Chondrocyte (in vitro differentiated cells): ENCODE data around the gene PRRX1. TPM values are rescaled to one million over a fixed set of nuclear protein-coding genes. Genes with fewer than 3 reads are reported as not detected.

ENCODE experiments used
- DNase-seq: peaks from one replicate; pipeline ENCODE4 v3.0.0; 2021; ENCODE audit warnings: mixed read lengths, low spot score
- H3K27ac Mint-ChIP-seq: one replicate; pipeline ENCODE4 v1.8.0; 2021; ENCODE audit warnings: mild to moderate bottlenecking, moderate library complexity, mixed read lengths; ENCODE audit not compliant: unreplicated experiment
- H3K27me3 Mint-ChIP-seq: 2 replicates; pipeline ENCODE4 v1.8.0; 2021; ENCODE audit warnings: low read depth, mixed read lengths
- H3K36me3 Mint-ChIP-seq: 2 replicates; pipeline ENCODE4 v1.8.0; 2021; ENCODE audit warnings: low read depth, mixed read lengths
- H3K4me1 Mint-ChIP-seq: 2 replicates; pipeline ENCODE4 v1.8.0; 2021; ENCODE audit warnings: low read depth, mild to moderate bottlenecking, mixed read lengths
- H3K4me3 Mint-ChIP-seq: one replicate; pipeline ENCODE4 v1.8.0; 2021; ENCODE audit warnings: mild to moderate bottlenecking, moderate library complexity, mixed read lengths; ENCODE audit not compliant: unreplicated experiment
- H3K9me3 Mint-ChIP-seq: 2 replicates; pipeline ENCODE4 v1.8.0; 2021; ENCODE audit warnings: low read depth, mixed read lengths
- total RNA-seq: library from RNA; stranded (reverse); gene quantifications from 3 replicates; pipeline ENCODE4 v1.2.1, GENCODE V29; 2021
- TF ChIP-seq, protein P1 (sequence below): fragments of 200-600 bp; sonication (generic); IDR thresholded peaks from 2 replicates; pipeline ENCODE4 v1.5.0; 2021; ENCODE audit warnings: antibody characterized with exemption, mild to moderate bottlenecking, moderate library complexity

The PRRX1 gene
- total RNA-seq, 1 donor from 2014 or later = 158 TPM

DNA sequence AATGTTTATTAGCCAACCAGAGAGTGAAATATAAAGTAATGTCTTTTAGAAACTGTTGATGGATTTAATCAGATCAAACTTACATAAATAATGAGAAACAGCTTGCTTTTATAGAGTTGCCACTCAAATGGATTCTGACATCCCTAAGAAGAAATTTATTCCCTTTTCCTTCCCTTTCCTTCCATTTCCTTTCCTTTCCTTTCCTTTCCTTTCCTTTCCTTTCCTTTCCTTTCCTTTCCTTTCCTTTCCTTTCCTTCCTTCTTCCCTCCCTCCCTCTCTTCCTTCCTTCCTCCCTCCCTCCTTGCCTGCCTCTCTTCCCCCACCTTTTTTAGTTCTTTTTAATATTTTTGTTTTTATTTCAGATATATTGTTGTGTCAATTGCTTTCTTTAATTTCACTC lies 27.3 kb downstream of the PRRX1 start:
- no peak overlapping the region for H3K4me3 Mint-ChIP-seq
- DNase-seq = no peak
- peaks cover 1% of the 10 kb centered on the region for H3K36me3 Mint-ChIP-seq
- peaks cover 93% of the 10 kb centered on the region for H3K4me1 Mint-ChIP-seq
- no peaks in the 10 kb centered on the region for H3K27me3 Mint-ChIP-seq
- peak overlapping the region; percentile 84 for H3K27ac Mint-ChIP-seq
- H3K9me3 Mint-ChIP-seq = no peaks in the 10 kb centered on the region
- TF ChIP-seq, protein P1, sequence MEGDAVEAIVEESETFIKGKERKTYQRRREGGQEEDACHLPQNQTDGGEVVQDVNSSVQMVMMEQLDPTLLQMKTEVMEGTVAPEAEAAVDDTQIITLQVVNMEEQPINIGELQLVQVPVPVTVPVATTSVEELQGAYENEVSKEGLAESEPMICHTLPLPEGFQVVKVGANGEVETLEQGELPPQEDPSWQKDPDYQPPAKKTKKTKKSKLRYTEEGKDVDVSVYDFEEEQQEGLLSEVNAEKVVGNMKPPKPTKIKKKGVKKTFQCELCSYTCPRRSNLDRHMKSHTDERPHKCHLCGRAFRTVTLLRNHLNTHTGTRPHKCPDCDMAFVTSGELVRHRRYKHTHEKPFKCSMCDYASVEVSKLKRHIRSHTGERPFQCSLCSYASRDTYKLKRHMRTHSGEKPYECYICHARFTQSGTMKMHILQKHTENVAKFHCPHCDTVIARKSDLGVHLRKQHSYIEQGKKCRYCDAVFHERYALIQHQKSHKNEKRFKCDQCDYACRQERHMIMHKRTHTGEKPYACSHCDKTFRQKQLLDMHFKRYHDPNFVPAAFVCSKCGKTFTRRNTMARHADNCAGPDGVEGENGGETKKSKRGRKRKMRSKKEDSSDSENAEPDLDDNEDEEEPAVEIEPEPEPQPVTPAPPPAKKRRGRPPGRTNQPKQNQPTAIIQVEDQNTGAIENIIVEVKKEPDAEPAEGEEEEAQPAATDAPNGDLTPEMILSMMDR = no peak

GRCh38 chr1:170692866-170693575 lies 29.1 kb downstream of the PRRX1 start:
- TF ChIP-seq, protein P1 = no peak
- no peaks in the 10 kb centered on the region for H3K9me3 Mint-ChIP-seq
- peaks cover 1% of the 10 kb centered on the region for H3K36me3 Mint-ChIP-seq
- H3K4me1 Mint-ChIP-seq = peaks cover 90% of the 10 kb centered on the region
- H3K27ac Mint-ChIP-seq = peak overlapping the region; percentile 84
- DNase-seq = no peak
- peak overlapping the region; percentile 34 for H3K4me3 Mint-ChIP-seq
- no peaks in the 10 kb centered on the region for H3K27me3 Mint-ChIP-seq

- H3K27ac Mint-ChIP-seq = peak overlapping the region; percentile 84
Observed at GRCh38 chr1:170694172-170694926, 30.4 kb downstream of the PRRX1 start.

GRCh38 chr1:170695955-170696590 lies 32.1 kb downstream of the PRRX1 start:
- Mint-ChIP-seq H3K9me3 (no peaks in the 10 kb centered on the region), H3K27ac (peak overlapping the region; percentile 77), H3K4me3 (no peak overlapping the region), H3K36me3 (peaks cover 1% of the 10 kb centered on the region), H3K27me3 (no peaks in the 10 kb centered on the region), H3K4me1 (peaks cover 96% of the 10 kb centered on the region)
- TF ChIP-seq, protein P1 = no peak
- DNase-seq = no peak

More at GRCh38 chr1:170694172-170694926, 30.4 kb downstream of the PRRX1 start:
- peaks cover 93% of the 10 kb centered on the region for H3K4me1 Mint-ChIP-seq
- H3K27me3 Mint-ChIP-seq = no peaks in the 10 kb centered on the region
- H3K36me3 Mint-ChIP-seq = peaks cover 1% of the 10 kb centered on the region
- DNase-seq = no peak
- no peaks in the 10 kb centered on the region for H3K9me3 Mint-ChIP-seq
- TF ChIP-seq, protein P1 = no peak
- no peak overlapping the region for H3K4me3 Mint-ChIP-seq
